Panc1 (cell line): Measurements from ENCODE around the gene ZFYVE27.

Source experiments
- POLR2AphosphoS5 ChIP-seq: IDR thresholded peaks from 2 replicates; pipeline ENCODE4 v1.6.1; 2012; ENCODE audit warnings: mild to moderate bottlenecking, low read depth, low read length, moderate library complexity
- SIN3A ChIP-seq: IDR thresholded peaks from 2 replicates; pipeline ENCODE4 v1.6.1; 2012; ENCODE audit warnings: low read depth, mild to moderate bottlenecking, low read length, moderate library complexity, borderline replicate concordance; ENCODE audit not compliant: insufficient read depth
- TCF7L2 ChIP-seq: IDR thresholded peaks from 2 replicates; pipeline ENCODE4 v1.6.1; 2011; ENCODE audit warnings: mild to moderate bottlenecking, low read depth, low read length, inconsistent platforms
- TF ChIP-seq, protein P1 (sequence below): fragments of 450-650 bp; IDR thresholded peaks from 2 replicates; pipeline ENCODE4 v1.5.1; 2017; ENCODE audit warnings: mild to moderate bottlenecking

DNA sequence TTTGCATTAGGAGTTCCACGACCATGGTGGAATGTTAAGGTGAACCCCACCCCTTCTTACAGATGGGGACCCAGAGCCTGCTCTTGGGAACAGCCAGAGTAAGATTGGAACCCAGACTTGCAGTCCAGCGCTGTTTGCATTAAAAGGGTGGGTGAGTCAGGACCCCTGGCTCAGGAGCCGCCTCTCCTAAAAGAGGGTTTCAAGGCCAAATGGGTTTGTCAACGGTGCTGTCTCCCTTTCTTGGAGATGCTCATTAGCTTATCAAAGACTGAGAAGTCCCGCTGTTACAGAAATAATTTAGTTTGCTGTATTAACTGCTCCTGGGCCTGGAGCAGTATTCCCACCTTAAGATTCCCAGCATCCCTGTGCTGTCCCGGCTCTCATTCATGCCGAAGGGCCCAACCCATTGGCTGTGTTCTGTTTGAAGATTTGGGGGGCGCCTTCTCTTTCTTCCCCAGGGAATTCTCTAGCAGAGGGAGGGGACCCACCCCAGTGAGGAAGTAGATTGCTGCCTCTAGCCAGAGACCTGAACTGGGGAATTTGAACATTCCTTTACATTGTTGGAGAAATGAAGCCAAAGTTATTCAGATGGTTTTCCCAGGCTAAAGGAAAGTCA lies 21.6 kb upstream of the ZFYVE27 start:
- TF ChIP-seq, protein P1, sequence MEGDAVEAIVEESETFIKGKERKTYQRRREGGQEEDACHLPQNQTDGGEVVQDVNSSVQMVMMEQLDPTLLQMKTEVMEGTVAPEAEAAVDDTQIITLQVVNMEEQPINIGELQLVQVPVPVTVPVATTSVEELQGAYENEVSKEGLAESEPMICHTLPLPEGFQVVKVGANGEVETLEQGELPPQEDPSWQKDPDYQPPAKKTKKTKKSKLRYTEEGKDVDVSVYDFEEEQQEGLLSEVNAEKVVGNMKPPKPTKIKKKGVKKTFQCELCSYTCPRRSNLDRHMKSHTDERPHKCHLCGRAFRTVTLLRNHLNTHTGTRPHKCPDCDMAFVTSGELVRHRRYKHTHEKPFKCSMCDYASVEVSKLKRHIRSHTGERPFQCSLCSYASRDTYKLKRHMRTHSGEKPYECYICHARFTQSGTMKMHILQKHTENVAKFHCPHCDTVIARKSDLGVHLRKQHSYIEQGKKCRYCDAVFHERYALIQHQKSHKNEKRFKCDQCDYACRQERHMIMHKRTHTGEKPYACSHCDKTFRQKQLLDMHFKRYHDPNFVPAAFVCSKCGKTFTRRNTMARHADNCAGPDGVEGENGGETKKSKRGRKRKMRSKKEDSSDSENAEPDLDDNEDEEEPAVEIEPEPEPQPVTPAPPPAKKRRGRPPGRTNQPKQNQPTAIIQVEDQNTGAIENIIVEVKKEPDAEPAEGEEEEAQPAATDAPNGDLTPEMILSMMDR: no peak
- TF ChIP-seq TCF7L2: no peak
- TF ChIP-seq POLR2AphosphoS5: no peak
- no peak for TF ChIP-seq SIN3A
